ENCODE data around the gene NRXN3.

GRCh38 chr14:79487632-79488031, 1317.5 kb downstream of the NRXN3 start:
- TF ChIP-seq CTCF (conservative IDR thresholded peaks at IDR 0.05; ENCODE audit: low read depth in 2 of 2) (no peak), EZH2 (IDR thresholded peaks at IDR 0.05; ENCODE audit: low read depth, unreplicated experiment) (no peak), CREB1 (CRISPR knock-in tag; IDR thresholded peaks at IDR 0.05; ENCODE audit: low read depth) (no peak), EZH2phosphoT487 (IDR thresholded peaks at IDR 0.05; ENCODE audit: unreplicated experiment) (no peak), ZNF114 (CRISPR knock-in tag; IDR thresholded peaks at IDR 0.05) (no peak), POLR2AphosphoS5 (IDR thresholded peaks at IDR 0.05; ENCODE audit: low read depth) (no peak), REST (IDR thresholded peaks at IDR 0.05; ENCODE audit: unreplicated experiment) (no peak)

All from GM23338 (cell line).